Spleen (tissue), 11 donors: Measurements from ENCODE around the gene ELP2. TPM values are rescaled to one million over a fixed set of nuclear protein-coding genes. Genes with fewer than 3 reads are reported as not detected.

Experiments
- DNase-seq: peaks from one replicate; pipeline ENCODE4 v3.0.0-alpha.2; 2020
- H3K27ac ChIP-seq, 8 donors: fragments of 200-600 bp; sonication (generic) in 7 of 8; 1 replicate in 4 of 8; 2 replicates in 4 of 8; pipeline versions ENCODE4 v1.5.0 to v1.8.0; 2016 to 2021; ENCODE audit warnings: inconsistent platforms in 4 of 8, mild to moderate bottlenecking in 4 of 8, moderate library complexity in 1 of 8
- H3K27me3 ChIP-seq, 7 donors: fragments of 200-600 bp; sonication (generic) in 6 of 7; replicated peaks in 1 of 7; 1 replicate in 4 of 7; 2 replicates in 3 of 7; pipeline versions ENCODE4 v1.5.0 to v1.8.0; 2016 to 2021; ENCODE audit warnings: inconsistent platforms in 3 of 7, mild to moderate bottlenecking in 1 of 7
- H3K36me3 ChIP-seq, 6 donors: fragments of 200-600 bp; sonication (generic) in 5 of 6; 1 replicate in 4 of 6; 2 replicates in 2 of 6; pipeline versions ENCODE4 v1.5.0 to v1.8.0; 2016 to 2021; ENCODE audit warnings: inconsistent platforms in 2 of 6
- H3K4me1 ChIP-seq, 6 donors: fragments of 200-600 bp; sonication (generic) in 5 of 6; 1 replicate in 3 of 6; 2 replicates in 3 of 6; pipeline versions ENCODE4 v1.5.0 to v1.8.0; 2016 to 2021; ENCODE audit warnings: inconsistent platforms in 3 of 6
- H3K4me3 ChIP-seq, 8 donors: fragments of 200-600 bp; sonication (generic) in 7 of 8; 1 replicate in 4 of 8; 2 replicates in 4 of 8; pipeline versions ENCODE4 v1.5.0 to v1.8.0; 2016 to 2021; ENCODE audit warnings: inconsistent platforms in 4 of 8, mild to moderate bottlenecking in 4 of 8, moderate library complexity in 2 of 8
- H3K9me3 ChIP-seq, 8 donors: fragments of 200-600 bp; sonication (generic) in 7 of 8; 1 replicate in 4 of 8; 2 replicates in 4 of 8; pipeline versions ENCODE4 v1.5.0 to v1.8.0; 2016 to 2021; ENCODE audit warnings: inconsistent platforms in 4 of 8
- CTCF ChIP-seq, 11 experiments: fragments of 200-600 bp in 7 of 11; fragments of 450-650 bp in 4 of 11; sonication (generic) in 4 of 11; IDR thresholded peaks in 8 of 11; conservative IDR thresholded peaks in 3 of 11; 1 replicate in 7 of 11; 2 replicates in 4 of 11; pipeline versions ENCODE4 v1.4.0 to v1.8.0; 2016 to 2021; ENCODE audit warnings: antibody characterized with exemption in 11 of 11, inconsistent platforms in 4 of 11, mild to moderate bottlenecking in 1 of 11
- POLR2A ChIP-seq, 3 donors: fragments of 450-650 bp; IDR thresholded peaks; one replicate each; pipeline ENCODE4 v1.5.1; 2017; ENCODE audit warnings: antibody characterized with exemption in 3 of 3, mild to moderate bottlenecking in 1 of 3
- POLR2AphosphoS5 ChIP-seq, 3 donors: sonication (generic); formaldehyde crosslinking; IDR thresholded peaks; one replicate each; pipeline ENCODE4 v1.5.1; 2017; ENCODE audit warnings: antibody characterized with exemption in 3 of 3
- WGBS, 5 donors: extraction: QIAGEN DNeasy Blood & Tissue Kit in 3 of 5; methylation state at CpG; one replicate each; pipeline versions ENCODE4 v1.1.5 to v1.1.7; 2013 to 2018; 5-methylcytosine and 5-hydroxymethylcytosine counted together
- intact Hi-C: fragments of 100-400 bp; cut with DNase I; formaldehyde crosslinking; loops from one replicate; pipeline ENCODE4 v1.15.0; 2023; ENCODE audit warnings: low total_unique reads
- polyA plus RNA-seq, 3 donors: library from polyadenylated mRNA; stranded (reverse); fragments of 200-250 nt; gene quantifications; one replicate each; pipeline ENCODE4 v1.2.1, GENCODE V29; 2013
- total RNA-seq, 7 donors: library from RNA; depleted of rRNA in 3 of 7; stranded (reverse); fragments of >200 nt in 3 of 7; fragmentation: NEBNext Ultra II Directional in 4 of 7; extraction: Animal tissue kit (Norgen Biotek cat#: 25700) in 4 of 7; gene quantifications; one replicate each; pipeline versions ENCODE4 v1.1.0 to v1.2.1, GENCODE V29; 2016 to 2021
- donor health status: healthy with polysubstance abuse.
- donor health status: DM: no; HTN: no; CAD: no; lungs with moderate emphysema.
- donor health status: DM: no; HTN: no; CAD: no.
- donor health status: Bipolar disorder and iron deficiency.
- donor health status: healthy.
- donor health status: DM: no; HTN: no; CAD: no.
- donor health status: DM: yes; HTN: yes; CAD: no.

Gene ELP2
- total and polyA plus RNA-seq, 10 donors, result 45.7 to 99.7 (median 72.6) TPM

DNA sequence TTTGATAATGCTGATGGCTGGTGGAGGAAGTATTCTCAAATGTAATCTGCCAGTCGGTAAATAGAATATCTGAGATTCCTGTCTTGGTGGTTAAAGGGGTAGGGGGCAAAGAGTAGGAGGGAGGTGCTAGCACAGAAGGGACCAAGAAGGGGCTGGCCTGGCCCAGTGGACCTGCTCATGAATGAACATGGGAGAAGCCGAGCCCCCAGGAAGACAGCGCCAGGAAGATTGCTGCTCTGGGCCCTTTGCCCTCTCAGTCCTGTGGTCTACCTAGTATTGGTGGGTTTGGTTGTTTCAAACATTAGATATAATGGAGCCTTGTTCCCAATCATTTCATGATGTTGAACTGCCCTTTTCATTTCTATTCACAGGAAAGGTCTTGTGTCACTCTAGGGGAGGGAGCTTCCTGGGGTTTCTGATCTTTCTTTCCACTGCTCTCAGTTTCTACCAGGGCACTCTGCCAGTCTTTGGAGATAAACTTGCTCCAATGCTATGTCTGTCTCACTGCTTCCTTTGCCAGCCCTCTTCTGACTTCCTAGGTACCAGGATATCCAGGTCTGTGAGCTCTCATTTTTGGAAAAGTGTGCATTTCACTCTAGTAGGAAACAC, 52.3 kb downstream of the ELP2 start:
- no peaks in the 10 kb centered on the region for H3K9me3 ChIP-seq
- TF ChIP-seq POLR2AphosphoS5 (IDR thresholded peaks at IDR 0.05) (no peak), POLR2A (IDR thresholded peaks at IDR 0.05) (no peak), CTCF (IDR thresholded peaks at IDR 0.05 in 8 of 11, conservative IDR thresholded peaks at IDR 0.05 in 3 of 11) (no peak)
- WGBS, 5 donors, result 85 to 94% (median 93%) methylated on average over 3 of the region's 3 CpGs
- DNase-seq, result no peak
- H3K4me3 ChIP-seq, result no peak overlapping the region
- no peak overlapping the region for H3K27ac ChIP-seq
- intact Hi-C loops, result no loop called here
- peaks cover 0 to 12% (median 2%) of the 10 kb centered on the region in 6 donors for H3K36me3 ChIP-seq
- peaks cover 0 to 14% (median 8%) of the 10 kb centered on the region in 7 donors for H3K27me3 ChIP-seq
- H3K4me1 ChIP-seq, result peaks cover 0 to 30% (median 23%) of the 10 kb centered on the region in 6 donors

GRCh38 chr18:36183033-36183432, 53.3 kb downstream of the ELP2 start:
- intact Hi-C loops, result no loop called here
- no peak for DNase-seq

GRCh38 chr18:36183987-36184386, 54.3 kb downstream of the ELP2 start:
- H3K4me1 ChIP-seq, result peaks cover 0 to 46% (median 34%) of the 10 kb centered on the region in 6 donors
- intact Hi-C loops, result no loop called here
- H3K27ac ChIP-seq, result no peak overlapping the region
- 73 to 98% (median 90%) methylated on average over 2 of the region's 2 CpGs for WGBS, 5 donors
- H3K9me3 ChIP-seq, result no peaks in the 10 kb centered on the region
- no peak for DNase-seq
- TF ChIP-seq POLR2AphosphoS5 (IDR thresholded peaks at IDR 0.05), result no peak
- TF ChIP-seq POLR2A (IDR thresholded peaks at IDR 0.05), result no peak
- H3K36me3 ChIP-seq, result no peaks in the 10 kb centered on the region
- no peak overlapping the region for H3K4me3 ChIP-seq
- peaks cover 0 to 34% (median 16%) of the 10 kb centered on the region in 7 donors for H3K27me3 ChIP-seq

More at GRCh38 chr18:36183033-36183432, 53.3 kb downstream of the ELP2 start:
- Histone ChIP-seq H3K9me3 (no peaks in the 10 kb centered on the region), H3K27me3 (peaks cover 0 to 24% (median 12%) of the 10 kb centered on the region in 7 donors), H3K4me1 (peaks cover 0 to 40% (median 30%) of the 10 kb centered on the region in 6 donors), H3K4me3 (no peak overlapping the region), H3K27ac (no peak overlapping the region), H3K36me3 (peaks cover 0 to 2% (median 0%) of the 10 kb centered on the region in 6 donors)
- 88 to 96% (median 89%) methylated on average over 6 of the region's 6 CpGs for WGBS, 5 donors
- no peak for TF ChIP-seq CTCF (IDR thresholded peaks at IDR 0.05 in 8 of 11, conservative IDR thresholded peaks at IDR 0.05 in 3 of 11)
- TF ChIP-seq POLR2AphosphoS5 (IDR thresholded peaks at IDR 0.05), result no peak
- no peak for TF ChIP-seq POLR2A (IDR thresholded peaks at IDR 0.05)

GRCh38 chr18:36185157-36185556, 55.5 kb downstream of the ELP2 start:
- H3K4me1 ChIP-seq, result peaks cover 0 to 37% (median 25%) of the 10 kb centered on the region in 6 donors
- no peak overlapping the region for H3K27ac ChIP-seq
- WGBS, 5 donors, result 75 to 91% (median 83%) methylated on average over 3 of the region's 3 CpGs
- peaks cover 0 to 43% (median 16%) of the 10 kb centered on the region in 7 donors for H3K27me3 ChIP-seq
- H3K4me3 ChIP-seq, result no peak overlapping the region
- no peaks in the 10 kb centered on the region for H3K36me3 ChIP-seq
- DNase-seq, result no peak
- intact Hi-C loops, result no loop called here
- TF ChIP-seq CTCF (IDR thresholded peaks at IDR 0.05 in 8 of 11, conservative IDR thresholded peaks at IDR 0.05 in 3 of 11) (no peak), POLR2A (IDR thresholded peaks at IDR 0.05) (no peak), POLR2AphosphoS5 (IDR thresholded peaks at IDR 0.05) (no peak)
- H3K9me3 ChIP-seq, result no peaks in the 10 kb centered on the region
